Kidney capillary endothelial cell (primary cell): ENCODE measurements around the gene ITFG1.
"Not testable (repeated sequence)": the region's sequence is repeated elsewhere in the genome, so short reads cannot be mapped to it uniquely, and the experiment has no call there.

Experiments used
- DNase-seq: peaks from one replicate; pipeline ENCODE4 v3.0.0-alpha.2; 2018; ENCODE audit warnings: low spot score

The ITFG1 gene

GRCh38 chr16:47236716-47237115 is 224.1 kb downstream of the ITFG1 start:
- no peak for DNase-seq

- no peak for DNase-seq
These were observed 230.6 kb downstream of the ITFG1 start for GRCh38 chr16:47230296-47230695.

- no peak for DNase-seq
These were observed 231.5 kb downstream of the ITFG1 start for GRCh38 chr16:47229053-47230050.

DNA sequence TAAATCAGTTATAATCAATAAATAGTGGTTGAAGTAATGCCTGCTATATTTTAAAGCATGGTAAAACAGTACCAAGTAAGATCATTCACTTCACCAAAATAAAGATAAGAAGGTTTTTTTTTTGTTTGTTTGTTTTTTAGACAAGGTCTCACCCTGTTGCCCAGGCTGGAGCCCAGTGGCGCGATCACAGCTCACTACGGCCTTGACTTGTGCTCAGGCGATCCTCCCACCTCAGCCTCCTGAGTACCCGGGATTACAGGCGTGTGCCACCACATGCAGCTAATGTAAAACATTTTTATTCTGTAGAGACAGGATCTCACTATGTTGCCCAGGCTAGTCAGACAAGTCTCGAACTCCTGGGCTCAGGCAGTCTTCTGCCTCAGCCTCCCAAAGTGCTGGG is 232.6 kb downstream of the ITFG1 start:
- no peak for DNase-seq

- DNase-seq, result peak; percentile 19
These were observed 247.0 kb downstream of the ITFG1 start for GRCh38 chr16:47213761-47214440.

DNA sequence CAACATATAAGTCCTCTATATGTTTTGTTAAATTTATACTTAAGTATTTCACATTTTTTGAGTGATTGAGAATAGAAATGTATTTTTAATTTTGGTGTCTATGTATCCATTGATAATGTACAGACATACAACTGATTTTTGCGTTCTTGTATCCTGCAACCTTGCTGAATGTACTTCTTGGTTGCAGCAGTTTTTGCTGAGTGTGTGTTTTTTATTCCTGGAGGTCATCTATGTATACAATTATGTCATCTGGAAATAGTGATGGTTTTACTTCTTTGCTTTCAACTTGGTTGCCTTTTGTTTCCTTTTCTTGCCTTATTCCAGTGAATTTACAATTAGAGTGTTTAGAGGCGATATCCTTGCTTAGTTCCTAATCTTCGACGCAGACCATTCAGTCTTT is 249.6 kb downstream of the ITFG1 start:
- DNase-seq, result no peak

DNA sequence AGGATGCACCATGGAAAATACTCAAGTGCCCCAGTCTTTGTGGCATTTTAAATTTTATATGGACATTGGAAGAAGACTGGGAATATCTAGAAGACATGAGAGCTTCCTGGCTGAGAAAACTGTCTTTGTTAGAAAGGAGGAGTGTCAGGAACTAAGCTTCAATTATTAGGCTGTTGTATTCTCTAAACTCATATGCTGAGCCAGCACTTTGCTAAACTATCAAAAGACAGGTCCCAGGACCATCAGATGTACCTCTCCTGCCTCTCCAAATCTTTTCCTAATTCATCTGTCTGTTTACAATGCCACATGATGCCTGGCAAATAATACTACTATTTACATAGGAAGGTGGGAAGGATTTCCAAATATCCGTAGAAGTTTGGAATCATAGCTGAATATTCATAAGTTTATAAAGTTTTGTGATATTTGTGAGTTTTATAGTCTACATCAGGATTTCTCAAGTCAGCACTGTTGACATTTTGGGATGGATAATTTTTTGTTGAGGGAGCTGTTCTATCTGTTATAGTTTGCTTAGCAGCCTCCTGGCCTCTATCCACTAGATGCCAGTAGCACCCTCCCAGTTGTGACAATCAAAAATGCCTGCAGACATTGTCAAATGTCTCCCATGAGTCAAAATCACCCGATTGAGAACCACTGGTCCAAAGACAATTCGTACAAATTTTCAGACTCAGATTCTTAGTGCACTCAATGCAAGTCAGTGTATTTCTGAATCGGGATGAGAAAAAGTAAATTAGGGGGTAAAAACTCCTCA is 255.9 kb downstream of the ITFG1 start:
- DNase-seq, result no peak

- not testable (repeated sequence) for DNase-seq
These were observed 257.4 kb downstream of the ITFG1 start for GRCh38 chr16:47203433-47203832.

DNA sequence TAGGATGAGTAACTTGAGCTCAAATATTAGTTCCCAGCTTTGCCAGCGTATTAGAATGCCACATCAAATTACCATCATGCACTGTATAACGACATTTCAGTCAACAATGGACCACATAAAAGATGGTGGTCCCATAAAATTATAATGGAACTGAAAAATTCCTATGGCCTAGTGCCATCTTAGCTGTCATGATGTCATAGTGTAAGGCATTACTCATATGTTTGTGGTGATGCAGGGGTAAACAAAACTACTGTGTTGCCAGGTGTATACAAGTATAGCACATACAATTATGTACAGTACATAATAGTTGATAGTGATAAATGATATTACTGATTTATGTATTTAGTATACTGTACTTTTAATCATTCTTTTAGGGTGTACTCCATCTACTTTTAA is 262.7 kb downstream of the ITFG1 start:
- DNase-seq, result no peak

DNA sequence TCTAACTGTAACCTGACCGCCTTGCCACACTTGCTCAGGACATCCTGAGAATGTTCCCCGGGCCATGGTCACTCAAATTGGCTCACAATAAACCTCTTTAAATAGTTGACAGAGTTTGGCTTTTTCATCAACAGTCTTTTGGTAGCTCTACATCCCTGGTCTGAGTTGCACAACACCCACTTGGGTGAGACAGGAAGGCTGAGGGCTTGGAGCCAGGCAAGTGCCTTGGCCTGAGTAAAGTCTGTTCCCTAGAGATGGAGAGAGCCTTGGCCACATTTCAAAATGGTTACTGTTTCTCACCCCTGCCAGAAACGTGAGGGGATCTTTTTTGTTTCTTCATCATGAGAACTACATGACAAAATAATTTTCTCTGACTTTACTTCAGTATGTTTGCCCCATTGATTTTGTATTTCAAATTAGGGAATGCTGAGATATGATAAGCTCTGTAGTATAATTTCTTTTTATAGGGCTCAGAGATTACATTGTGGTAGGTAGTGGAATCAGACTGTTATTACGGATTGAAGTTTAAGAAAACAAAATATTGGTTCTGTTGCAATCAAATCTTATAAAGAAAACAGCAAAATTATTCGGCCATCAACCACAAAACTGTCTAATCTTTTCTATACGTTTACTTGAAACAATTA is 263.2 kb downstream of the ITFG1 start:
- DNase-seq, result no peak

DNA sequence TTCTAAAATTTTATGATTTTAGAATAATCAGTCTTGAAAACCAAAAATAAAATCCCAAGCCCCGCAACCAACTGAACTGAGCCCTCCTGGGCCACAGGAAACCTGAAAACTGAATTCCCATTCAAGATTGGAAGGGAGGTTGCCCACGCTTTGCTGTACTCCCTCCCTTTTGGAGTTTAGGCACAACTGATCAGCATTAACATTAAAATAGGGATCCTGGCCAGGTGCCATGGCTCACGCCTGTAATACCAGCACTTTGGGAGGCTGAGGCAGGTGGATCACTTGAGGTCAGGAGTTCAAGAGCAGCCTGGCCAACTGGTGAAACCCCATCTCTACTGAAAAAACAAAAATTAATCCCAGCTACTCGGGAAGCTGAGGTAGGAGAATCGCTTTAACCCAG is 264.4 kb downstream of the ITFG1 start:
- DNase-seq, result no peak

- DNase-seq, result no peak
These were observed 278.5 kb downstream of the ITFG1 start for GRCh38 chr16:47182318-47182717.

GRCh38 chr16:47181066-47181465 is 279.8 kb downstream of the ITFG1 start:
- DNase-seq, result not testable (repeated sequence)

GRCh38 chr16:47180073-47180472 is 280.8 kb downstream of the ITFG1 start:
- no peak for DNase-seq

GRCh38 chr16:47175152-47175551 is 285.7 kb downstream of the ITFG1 start:
- no peak for DNase-seq

- no peak for DNase-seq
These were observed 298.0 kb downstream of the ITFG1 start for GRCh38 chr16:47162670-47163420.

DNA sequence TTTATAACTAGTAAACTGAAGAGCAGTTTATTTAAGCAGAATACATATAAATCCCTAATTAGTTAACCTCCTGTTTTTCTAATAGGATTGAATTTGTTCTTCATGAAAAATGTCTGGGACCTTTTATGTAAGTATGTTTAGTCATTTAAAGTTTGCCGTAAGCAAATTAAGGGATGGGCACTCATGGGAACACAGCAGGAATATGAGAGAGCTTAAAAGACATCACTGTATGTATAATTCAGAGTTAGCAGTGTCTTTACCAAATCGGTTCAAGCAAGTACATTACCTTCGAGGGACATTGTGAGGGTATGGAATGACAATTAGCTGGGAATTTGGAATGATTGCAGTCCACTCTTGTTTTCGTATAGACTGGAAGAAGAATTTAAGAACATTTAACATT is 299.4 kb downstream of the ITFG1 start:
- DNase-seq, result no peak

GRCh38 chr16:47160422-47160821 is 300.4 kb downstream of the ITFG1 start:
- DNase-seq, result no peak

DNA sequence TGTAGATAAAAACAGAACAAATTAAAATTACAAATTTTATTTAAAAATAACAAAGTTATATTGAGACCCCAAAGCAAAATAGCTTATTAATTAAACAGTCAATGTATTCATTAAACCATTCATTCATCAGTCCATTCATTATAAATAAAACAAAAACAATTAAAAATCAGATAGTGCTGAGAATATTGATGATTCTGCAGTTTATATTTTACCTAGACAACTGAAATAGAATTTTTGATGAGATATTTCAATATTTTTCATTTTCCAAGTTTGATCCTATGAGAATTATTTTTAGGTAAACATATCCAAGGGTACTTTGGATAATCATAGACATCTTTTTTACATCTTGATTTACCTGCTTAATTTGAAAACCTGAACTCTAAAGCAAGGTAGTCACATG is 301.9 kb downstream of the ITFG1 start:
- DNase-seq, result no peak

GRCh38 chr16:47156680-47157215 is 304.1 kb downstream of the ITFG1 start:
- DNase-seq, result no peak

DNA sequence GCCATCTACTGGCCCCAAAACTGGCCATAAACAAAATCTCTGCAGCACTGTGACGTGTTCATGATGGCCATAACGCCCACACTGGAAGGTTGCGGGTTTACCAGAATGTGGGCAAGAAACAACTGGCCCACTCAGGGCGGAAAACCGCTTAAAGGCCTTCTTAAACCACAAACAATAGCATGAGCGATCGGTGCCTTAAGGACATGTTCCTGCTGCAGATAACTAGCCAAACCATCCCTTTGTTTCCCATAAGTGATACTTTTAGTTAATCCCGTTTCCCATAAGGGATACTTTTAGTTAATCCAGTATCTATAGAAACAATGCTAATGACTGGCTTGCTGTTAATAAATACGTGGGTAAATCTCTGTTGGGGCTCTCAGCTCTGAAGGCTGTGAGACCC is 308.4 kb downstream of the ITFG1 start:
- DNase-seq, result not testable (repeated sequence)
